Measurements from ENCODE around the gene TIMM44.
A peak's percentile ranks its signal among the peaks of the same experiment; 100 is the strongest.

TIMM44 gene

DNA sequence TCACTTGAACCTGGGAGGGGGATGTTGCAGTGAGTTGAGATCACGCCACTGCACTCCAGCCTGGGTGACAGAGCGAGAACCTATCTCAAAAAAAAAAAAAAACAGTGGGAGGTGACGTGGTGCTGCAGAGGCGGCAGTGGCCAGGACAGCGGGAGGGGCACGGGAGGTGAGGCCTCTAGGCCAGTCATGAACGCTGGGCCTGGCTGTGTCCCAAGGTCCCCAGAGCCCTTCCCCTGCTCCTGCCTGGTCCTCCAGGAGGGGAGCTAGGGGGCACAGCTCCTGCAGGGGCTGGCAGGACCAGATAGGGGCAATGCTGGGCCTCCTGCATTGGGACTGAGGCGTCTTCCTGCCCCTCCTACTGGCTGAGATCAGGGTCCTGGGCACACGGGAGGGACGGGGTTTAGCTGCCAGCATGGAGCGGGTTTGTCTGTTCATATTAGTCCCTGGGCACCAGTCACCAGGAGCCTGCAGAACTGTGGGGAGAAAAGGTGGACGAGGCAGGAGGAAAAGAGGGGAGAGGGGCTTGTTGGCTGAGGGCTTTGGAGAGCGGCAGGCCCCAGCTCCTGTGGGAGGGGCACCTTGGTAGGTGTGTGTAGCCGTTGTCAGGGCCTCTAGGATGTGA is 35.3 kb downstream of the TIMM44 start:
- Histone ChIP-seq H3K9me3 (replicated peaks in 1 of 11) (no peaks in the 10 kb centered on the region), H3K4me3 (no peak overlapping the region), H3K27ac (no peak overlapping the region; a peak in 1 of 22 replicates), H3K36me3 (peaks cover 29 to 59% (median 45%) of the 10 kb centered on the region in 11 experiments), H3K4me2 (peak overlapping the region; percentile 66 to 100 (median 99); a peak in 19 of 22 replicates), H4K20me1 (peaks cover 88 to 92% (median 90%) of the 10 kb centered on the region in 11 experiments), H3K9ac (peak overlapping the region in 4 of 11 experiments; percentile 7 to 65 (median 65); a peak in 8 of 22 replicates), H3K4me1 (peaks cover 49 to 90% (median 89%) of the 10 kb centered on the region in 10 experiments), H3K27me3 (peaks cover 3 to 15% (median 6%) of the 10 kb centered on the region in 11 experiments; a peak in 19 of 22 replicates)
- no peak for TF ChIP-seq Cebpa-rat (IDR thresholded peaks at IDR 0.05)

DNA sequence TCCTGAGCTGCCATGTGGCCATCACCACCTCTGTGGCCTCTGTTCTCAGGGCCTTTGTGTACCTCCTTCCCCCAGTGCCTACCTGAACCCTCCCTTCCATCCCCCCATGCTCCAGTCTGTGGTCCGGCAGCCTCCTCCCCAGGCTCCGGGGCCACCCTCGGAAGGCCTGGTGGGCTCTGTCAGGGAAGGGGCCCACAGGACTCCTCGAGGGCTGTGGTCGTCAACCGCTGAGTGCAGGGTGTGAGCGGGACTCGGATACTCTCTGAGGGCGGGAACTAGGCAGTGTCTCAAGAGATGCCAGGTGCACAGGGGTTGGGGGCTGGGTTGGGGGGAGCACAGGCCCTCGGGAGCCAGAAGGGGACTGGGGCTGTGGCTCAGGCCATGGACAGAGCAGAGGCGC is 35.9 kb downstream of the TIMM44 start:
- peak overlapping the region in 2 of 10 experiments; percentile 7 to 36; a peak in 2 of 20 replicates for H3K4me3 ChIP-seq
- H3K9ac ChIP-seq: peak overlapping the region in 8 of 11 experiments; percentile 23 to 65 (median 55); a peak in 13 of 22 replicates
- peaks cover 0 to 9% (median under 1%) of the 10 kb centered on the region in 11 experiments; a peak in 7 of 22 replicates for H3K27me3 ChIP-seq
- TF ChIP-seq Cebpa-rat (IDR thresholded peaks at IDR 0.05): no peak
- peak overlapping the region in 2 of 11 experiments; percentile 12 to 30; a peak in 1 of 22 replicates for H3K27ac ChIP-seq
- H3K4me1 ChIP-seq: peaks cover 54 to 90% (median 88%) of the 10 kb centered on the region in 10 experiments
- H3K36me3 ChIP-seq: peaks cover 29 to 57% (median 41%) of the 10 kb centered on the region in 11 experiments
- H4K20me1 ChIP-seq: peaks cover 82 to 86% (median 84%) of the 10 kb centered on the region in 11 experiments
- peak overlapping the region; percentile 66 to 100 (median 99) for H3K4me2 ChIP-seq
- no peaks in the 10 kb centered on the region for H3K9me3 ChIP-seq (replicated peaks in 1 of 11)

GRCh38 chr19:7907122-7907521 is 36.3 kb downstream of the TIMM44 start:
- H3K27me3 ChIP-seq: peaks cover 0 to 7% (median 0%) of the 10 kb centered on the region in 11 experiments; a peak in 2 of 22 replicates
- H4K20me1 ChIP-seq: peaks cover 79 to 81% (median 81%) of the 10 kb centered on the region in 11 experiments
- peak overlapping the region; percentile 66 to 100 (median 99) for H3K4me2 ChIP-seq
- peak overlapping the region in 2 of 10 experiments; percentile 7 to 36; a peak in 2 of 20 replicates for H3K4me3 ChIP-seq
- TF ChIP-seq Cebpa-rat (IDR thresholded peaks at IDR 0.05): no peak
- H3K27ac ChIP-seq: peak overlapping the region in 2 of 11 experiments; percentile 12 to 30; a peak in 1 of 22 replicates
- H3K9ac ChIP-seq: peak overlapping the region in 9 of 11 experiments; percentile 23 to 65 (median 52); a peak in 14 of 22 replicates
- H3K9me3 ChIP-seq (replicated peaks in 1 of 11): no peaks in the 10 kb centered on the region
- H3K36me3 ChIP-seq: peaks cover 27 to 55% (median 40%) of the 10 kb centered on the region in 11 experiments
- peaks cover 57 to 91% (median 89%) of the 10 kb centered on the region in 10 experiments for H3K4me1 ChIP-seq

- H3K4me1 ChIP-seq: peaks cover 47 to 81% (median 79%) of the 10 kb centered on the region in 10 experiments
- no peaks in the 10 kb centered on the region for H3K27me3 ChIP-seq
- peak overlapping the region; percentile 90 to 100 (median 99) for H3K4me2 ChIP-seq
- H3K27ac ChIP-seq: no peak overlapping the region
- peaks cover 66 to 69% (median 68%) of the 10 kb centered on the region in 11 experiments for H4K20me1 ChIP-seq
- H3K4me3 ChIP-seq: peak overlapping the region in 1 of 10 experiments; percentile 75; a peak in 1 of 20 replicates
- TF ChIP-seq Cebpa-rat (IDR thresholded peaks at IDR 0.05): no peak
- H3K36me3 ChIP-seq: peaks cover 15 to 43% (median 28%) of the 10 kb centered on the region in 11 experiments
- H3K9ac ChIP-seq: peak overlapping the region in 10 of 11 experiments; percentile 21 to 92 (median 87); a peak in 17 of 22 replicates
- H3K9me3 ChIP-seq (replicated peaks in 1 of 11): no peaks in the 10 kb centered on the region
Measured at GRCh38 chr19:7905859-7906258, 37.6 kb downstream of the TIMM44 start.

GRCh38 chr19:7905268-7905667 is 38.2 kb downstream of the TIMM44 start:
- H4K20me1 ChIP-seq: peaks cover 60 to 63% (median 63%) of the 10 kb centered on the region in 11 experiments
- no peaks in the 10 kb centered on the region for H3K27me3 ChIP-seq
- H3K4me3 ChIP-seq: peak overlapping the region; percentile 75 to 97 (median 90); a peak in 17 of 20 replicates
- H3K9me3 ChIP-seq (replicated peaks in 1 of 11): no peaks in the 10 kb centered on the region
- H3K36me3 ChIP-seq: peaks cover 9 to 37% (median 22%) of the 10 kb centered on the region in 11 experiments
- peak overlapping the region; percentile 90 to 100 (median 99) for H3K4me2 ChIP-seq
- no peak for TF ChIP-seq Cebpa-rat (IDR thresholded peaks at IDR 0.05)
- peak overlapping the region; percentile 79 to 92 (median 87); a peak in 20 of 22 replicates for H3K9ac ChIP-seq
- H3K4me1 ChIP-seq: peaks cover 47 to 75% (median 73%) of the 10 kb centered on the region in 10 experiments
- H3K27ac ChIP-seq: peak overlapping the region in 1 of 11 experiments; percentile 83; a peak in 3 of 22 replicates

- H3K36me3 ChIP-seq: peaks cover 3 to 29% (median 17%) of the 10 kb centered on the region in 11 experiments; a peak in 17 of 22 replicates
- no peaks in the 10 kb centered on the region for H3K27me3 ChIP-seq
- H4K20me1 ChIP-seq: peaks cover 51 to 54% (median 53%) of the 10 kb centered on the region in 11 experiments
- TF ChIP-seq Cebpa-rat (IDR thresholded peaks at IDR 0.05): no peak
- no peaks in the 10 kb centered on the region for H3K9me3 ChIP-seq (replicated peaks in 1 of 11)
- H3K4me1 ChIP-seq: peaks cover 47 to 73% (median 63%) of the 10 kb centered on the region in 10 experiments
- H3K27ac ChIP-seq: peak overlapping the region; percentile 69 to 90 (median 83)
- peak overlapping the region; percentile 79 to 92 (median 87) for H3K9ac ChIP-seq
- peak overlapping the region; percentile 75 to 97 (median 90) for H3K4me3 ChIP-seq
- H3K4me2 ChIP-seq: peak overlapping the region; percentile 90 to 100 (median 99)
Measured at GRCh38 chr19:7904074-7905020, 39.1 kb downstream of the TIMM44 start.

- no peak for TF ChIP-seq Cebpa-rat (IDR thresholded peaks at IDR 0.05)
- Histone ChIP-seq H3K4me2 (peak within 1 kb of the TSS; percentile 97 to 100 (median 99)), H3K4me1 (peaks cover 47 to 64% (median 55%) of the 10 kb centered on the region in 10 experiments), H3K9ac (peak within 1 kb of the TSS; percentile 79 to 92 (median 87)), H3K4me3 (peak within 1 kb of the TSS; percentile 75 to 97 (median 90)), H3K27ac (peak within 1 kb of the TSS; percentile 77 to 90 (median 85)), H3K36me3 (peaks cover 0 to 21% (median 13%) of the 10 kb centered on the region in 11 experiments; a peak in 14 of 22 replicates), H3K9me3 (replicated peaks in 1 of 11) (no peaks in the 10 kb centered on the region), H3K27me3 (no peaks in the 10 kb centered on the region), H4K20me1 (peaks cover 42 to 45% (median 44%) of the 10 kb centered on the region in 11 experiments)
Measured at GRCh38 chr19:7903244-7904073, 40.0 kb downstream of the TIMM44 start, which contains the start of gene MAP2K7. MAP2K7 (plus strand) TSS chr19:7903877; CDS start chr19:7903945, 68 bp downstream.
